K562 (cell line): ENCODE measurements around the gene FARSB. TPM values are rescaled to one million over a fixed set of nuclear protein-coding genes. Genes with fewer than 3 reads are reported as not detected.

Source experiments
- ATAC-seq: fragments of 200-7000 bp; cut with Tn5 transposase; 3 replicates; pipeline ENCODE4 v1.9.1; 2020; ENCODE audit warnings: moderate library complexity
- BruUV-seq: library from RNA; stranded (reverse); fragments of 400-500 nt; replicated peaks from 2 replicates; lab custom pipeline; 2021; lab: Mats Ljungman, UMichigan
- CTCF ChIA-PET: fragments of 300-600 bp; formaldehyde crosslinking; extraction: SDS; loops from one replicate; lab custom pipeline; 2021; ENCODE audit warnings: low intra/inter-chr PET ratio; lab: Yijun Ruan, JAX
- POLR2A ChIA-PET: fragments of 300-600, 350-650 bp; sonication (Branson Sonifier 250); formaldehyde crosslinking; extraction: SDS; loops from one replicate; lab custom pipeline; 2021; ENCODE audit warnings: antibody characterized with exemption, inconsistent platforms; lab: Yijun Ruan, JAX
- DNase-seq, 4 experiments: peaks; one replicate each; pipeline versions ENCODE4 v3.0.0 to v3.0.0-alpha.2; 2011 to 2018; ENCODE audit warnings: low spot score in 3 of 4, mixed read lengths in 3 of 4; ENCODE audit errors: extremely low read depth in 1 of 4
- FAIRE-seq: peaks from 2 replicates; lab custom pipeline; 2011; peaks lifted over from hg19 to GRCh38; lab: Jason Lieb, UNC
- H2AFZ ChIP-seq: 2 replicates; pipeline ENCODE4 v1.6.0; 2011; ENCODE audit warnings: low read depth, low read length, control low read depth, inconsistent platforms
- H3K27ac ChIP-seq: fragments of 200-600 bp; 3 replicates; pipeline ENCODE4 v1.8.0; 2011; ENCODE audit warnings: low read depth, mild to moderate bottlenecking, control low read depth, inconsistent platforms, low read length, moderate library complexity, mixed read lengths; ENCODE audit errors: extremely low read depth
- H3K27me3 ChIP-seq, 2 experiments: fragments of 300-600 bp in 1 of 2; 2 replicates in 1 of 2; 3 replicates in 1 of 2; pipeline versions ENCODE4 v1.6.0 to v1.8.0; 2011; ENCODE audit warnings: inconsistent platforms in 2 of 2, low read length in 2 of 2, mild to moderate bottlenecking in 1 of 2, mixed read lengths in 1 of 2, moderate library complexity in 1 of 2; ENCODE audit not compliant: control insufficient read depth in 2 of 2, insufficient read depth in 2 of 2
- H3K36me3 ChIP-seq: fragments of 300-600 bp; 3 replicates; pipeline ENCODE4 v1.8.0; 2011; ENCODE audit warnings: mild to moderate bottlenecking, low read length, inconsistent platforms; ENCODE audit not compliant: control insufficient read depth, insufficient read depth
- H3K4me1 ChIP-seq, 2 experiments: fragments of 200-600 bp in 1 of 2; replicated peaks in 1 of 2; 2 replicates in 1 of 2; 3 replicates in 1 of 2; pipeline versions ENCODE4 v1.5.1 to v1.8.0; 2011; ENCODE audit warnings: inconsistent platforms in 2 of 2, low read length in 2 of 2, mild to moderate bottlenecking in 1 of 2, mixed read lengths in 1 of 2, moderate library complexity in 1 of 2; ENCODE audit not compliant: control insufficient read depth in 2 of 2, insufficient read depth in 2 of 2
- H3K4me2 ChIP-seq: 2 replicates; pipeline ENCODE4 v1.6.1; 2011; ENCODE audit warnings: low read length, control low read depth, inconsistent platforms, mixed read lengths; ENCODE audit not compliant: insufficient read depth
- H3K4me3 ChIP-seq: fragments of 200-600 bp; sonication (generic), shearing (Covaris generic); 2 replicates; pipeline ENCODE4 v1.5.1; 2016; ENCODE audit warnings: control low read depth, inconsistent platforms
- H3K79me2 ChIP-seq: fragments of 200-600 bp; 3 replicates; pipeline ENCODE4 v1.8.0; 2011; ENCODE audit warnings: low read length, inconsistent platforms; ENCODE audit not compliant: control insufficient read depth, insufficient read depth
- H3K9ac ChIP-seq, 2 experiments: 2 replicates each; pipeline versions ENCODE4 v1.6.0 to v1.6.1; 2011; ENCODE audit warnings: low read depth in 2 of 2, low read length in 2 of 2, control low read depth in 1 of 2, inconsistent platforms in 1 of 2, mild to moderate bottlenecking in 1 of 2, mixed read lengths in 1 of 2; ENCODE audit not compliant: insufficient read depth in 1 of 2
- H3K9me1 ChIP-seq: one replicate; pipeline ENCODE4 v1.6.0; 2011; ENCODE audit warnings: inconsistent platforms, mild to moderate bottlenecking, low read length, moderate library complexity; ENCODE audit not compliant: control insufficient read depth, insufficient read depth
- H3K9me3 ChIP-seq: replicated peaks from 2 replicates; pipeline ENCODE4 v1.5.1; 2011; ENCODE audit warnings: low read depth, low read length, inconsistent platforms; ENCODE audit not compliant: control insufficient read depth, insufficient read depth
- H4K20me1 ChIP-seq: replicated peaks from 2 replicates; pipeline ENCODE4 v1.6.1; 2011; ENCODE audit warnings: low read length, inconsistent platforms, mixed read lengths; ENCODE audit not compliant: control insufficient read depth, insufficient read depth
- CTCFL ChIP-seq: IDR thresholded peaks from 2 replicates; pipeline ENCODE4 v1.6.1; 2011; ENCODE audit warnings: borderline replicate concordance, low read depth, mild to moderate bottlenecking, moderate library complexity, low read length; ENCODE audit not compliant: insufficient read depth, poor library complexity, severe bottlenecking
- ETV5 ChIP-seq: sonication (generic); formaldehyde crosslinking; IDR thresholded peaks from 2 replicates; pipeline ENCODE4 v1.4.0; 2020; ENCODE audit warnings: low read depth, mild to moderate bottlenecking, missing genetic modification reagents
- FOXA3 ChIP-seq, 2 experiments: fragments of 450-650 bp in 1 of 2; sonication (generic) in 1 of 2; formaldehyde crosslinking; IDR thresholded peaks in 1 of 2; conservative IDR thresholded peaks in 1 of 2; 2 replicates each; pipeline versions ENCODE4 v1.4.0 to v1.8.0; 2020 to 2022; ENCODE audit warnings: mild to moderate bottlenecking in 2 of 2, missing genetic modification reagents in 1 of 2
- HEY1 ChIP-seq: fragments of 250-450 bp; sonication (Bioruptor Pico); IDR thresholded peaks from 2 replicates; pipeline ENCODE4 v1.5.0; 2020; ENCODE audit warnings: mild to moderate bottlenecking, moderate library complexity, borderline replicate concordance
- NFXL1 ChIP-seq: fragments of 450-650 bp; formaldehyde crosslinking; IDR thresholded peaks from 2 replicates; pipeline ENCODE4 v1.4.0; 2021; ENCODE audit warnings: mild to moderate bottlenecking
- NFYB ChIP-seq: IDR thresholded peaks from 2 replicates; pipeline ENCODE4 v1.6.1; 2011; ENCODE audit warnings: mild to moderate bottlenecking, moderate library complexity; ENCODE audit not compliant: insufficient read length; ENCODE audit errors: extremely low read depth
- POLR3A ChIP-seq: IDR thresholded peaks from 2 replicates; pipeline ENCODE4 v1.6.1; 2011; ENCODE audit warnings: borderline replicate concordance, mild to moderate bottlenecking, moderate library complexity; ENCODE audit not compliant: insufficient read length, insufficient read depth; ENCODE audit errors: extremely low read depth
- PREB ChIP-seq: sonication (generic); formaldehyde crosslinking; IDR thresholded peaks from 2 replicates; pipeline ENCODE4 v1.8.1; 2023; ENCODE audit warnings: mild to moderate bottlenecking, missing genetic modification reagents
- RBBP5 ChIP-seq: fragments of 200-600 bp; sonication (generic); IDR thresholded peaks from 2 replicates; pipeline ENCODE4 v1.6.1; 2012; ENCODE audit warnings: borderline replicate concordance, mild to moderate bottlenecking, low read length, control low read depth, inconsistent platforms; ENCODE audit not compliant: insufficient read depth, poor library complexity, severe bottlenecking
- ZNF239 ChIP-seq: fragments of 250-450 bp; sonication (Bioruptor Pico); IDR thresholded peaks from 2 replicates; pipeline ENCODE4 v1.4.0; 2020; ENCODE audit warnings: mild to moderate bottlenecking
- ZNF274 ChIP-seq: IDR thresholded peaks from 2 replicates; pipeline ENCODE4 v1.6.1; 2011; ENCODE audit warnings: low read depth, mild to moderate bottlenecking, low read length, moderate library complexity, borderline replicate concordance
- ZNF41 ChIP-seq: fragments of 250-450 bp; sonication (Bioruptor Pico); conservative IDR thresholded peaks from 2 replicates; pipeline ENCODE4 v1.4.0; 2020; ENCODE audit warnings: mild to moderate bottlenecking
- ZNF589 ChIP-seq: fragments of 200-800 bp; sonication (Bioruptor generic); IDR thresholded peaks from 2 replicates; pipeline ENCODE4 v1.6.1; 2016; ENCODE audit warnings: low read depth, missing genetic modification characterization, missing compliant biosample characterization
- ZNF717 ChIP-seq: fragments of 250-450 bp; sonication (Bioruptor Pico); IDR thresholded peaks from 2 replicates; pipeline ENCODE4 v1.5.0; 2021
- ZNF830 ChIP-seq: fragments of 250-450 bp; sonication (Bioruptor Pico); IDR thresholded peaks from 2 replicates; pipeline ENCODE4 v1.5.0; 2021; ENCODE audit warnings: mild to moderate bottlenecking
- ZSCAN29 ChIP-seq: fragments of 450-650 bp; IDR thresholded peaks from 2 replicates; pipeline ENCODE4 v1.6.1; 2017
- WGBS: fragments of 100-300 bp; shearing (Covaris generic); methylation state at CpG from one replicate; pipeline ENCODE4 v1.1.6; 2016; ENCODE audit warnings: low coverage, mixed read lengths; ENCODE audit not compliant: insufficient coverage; ENCODE audit errors: missing lambda C conversion rate; 5-methylcytosine and 5-hydroxymethylcytosine counted together
- in situ Hi-C: fragments of 300-500 bp; cut with MboI; formaldehyde crosslinking; loops from 4 replicates; pipeline ENCODE4 v1.15.0; 2018; ENCODE audit warnings: inconsistent platforms, mixed read lengths
- intact Hi-C: fragments of 100-400 bp; cut with micrococcal nuclease; formaldehyde crosslinking; loops from 2 replicates; pipeline ENCODE4 v1.14.2; 2022
- polyA plus RNA-seq, 8 experiments: library from polyadenylated mRNA; depleted of rRNA in 4 of 8; stranded (reverse) in 5 of 8; unstranded in 3 of 8; fragments of >200 nt; fragmentation: Nextera tagmentation in 2 of 8; fragmentation: Illumina TruSeq in 1 of 8; extraction: Ambion mirVana in 2 of 8; extraction: Trizol in 1 of 8; gene quantifications; 2 replicates each; pipeline versions ENCODE4 v1.2.1 to v1.2.3, GENCODE V29; 2011 to 2014; ENCODE audit warnings: inconsistent platforms in 1 of 8, missing spikeins in 1 of 8
- total RNA-seq, 7 experiments: library from RNA; depleted of rRNA in 6 of 7; stranded (reverse); fragments of >200 nt in 6 of 7; fragmentation: Illumina TruSeq in 2 of 7; extraction: Trizol in 2 of 7; gene quantifications; 2 replicates each; pipeline versions ENCODE4 v1.2.1 to v1.2.3, GENCODE V29; 2011 to 2021; ENCODE audit warnings: low replicate concordance in 1 of 7

The FARSB gene
- total and polyA plus RNA-seq, 9 of the 15 experiments (the other 6 are each of a cell fraction or from before 2014, with no cell fraction given) = 26.6 to 171 (median 55.7) TPM

- no TSS peak for BruUV-seq
- in situ Hi-C loops = loop anchor here (25.0 kb wide), 1 partner anchor 254 kb away; a partner anchor contains a TSS
- intact Hi-C loops = no loop called here
Measured at GRCh38 chr2:222566229-222566628, 89.7 kb downstream of the FARSB start.

More at GRCh38 chr2:222566229-222566628, 89.7 kb downstream of the FARSB start:
- Histone ChIP-seq H3K27ac (no peak overlapping the region), H4K20me1 (no peaks in the 10 kb centered on the region), H2AFZ (no peak overlapping the region), H3K36me3 (peaks cover 44% of the 10 kb centered on the region; the same call in 2 of the 3 replicates), H3K4me3 (no peak overlapping the region), H3K9me3 (no peaks in the 10 kb centered on the region), H3K79me2 (no peaks in the 10 kb centered on the region), H3K4me1 (no peaks in the 10 kb centered on the region), H3K9me1 (no peaks in the 10 kb centered on the region), H3K4me2 (no peak overlapping the region), H3K27me3 (no peaks in the 10 kb centered on the region), H3K9ac (no peak overlapping the region)
- POLR2A ChIA-PET = no interaction called here
- no peak for FAIRE-seq
- CTCF ChIA-PET = no interaction called here
- no peak for DNase-seq
- TF ChIP-seq ZSCAN29 (no peak), ETV5 (CRISPR knock-in tag) (no peak), ZNF717 (CRISPR knock-in tag) (no peak), ZNF274 (no peak), CTCFL (no peak), NFXL1 (CRISPR knock-in tag) (no peak), NFYB (no peak), PREB (CRISPR knock-in tag) (no peak), RBBP5 (no peak), FOXA3 (CRISPR knock-in tag; conservative IDR thresholded peaks at IDR 0.05 in 1 of 2, IDR thresholded peaks at IDR 0.05 in 1 of 2) (no peak), HEY1 (CRISPR knock-in tag) (no peak), ZNF239 (CRISPR knock-in tag) (no peak), ZNF589 (CRISPR knock-in tag) (no peak), POLR3A (no peak), ZNF41 (no peak), ZNF830 (CRISPR knock-in tag) (no peak)
- no peak for ATAC-seq
- WGBS = 97% methylated on average over 6 of the region's 6 CpGs
